ENCODE data around the gene CDH4. TPM values are rescaled to one million over a fixed set of nuclear protein-coding genes. Genes with fewer than 3 reads are reported as not detected.

CDH4 gene
- total RNA-seq, 1 donor, result 8.6 TPM

GRCh38 chr20:61587681-61588289, 335.7 kb downstream of the CDH4 start:
- no peak for DNase-seq (ENCODE audit: low read depth in 2 of 3, low spot score in 2 of 3)

GRCh38 chr20:61588411-61589385, 336.6 kb downstream of the CDH4 start:
- DNase-seq (ENCODE audit: low read depth in 2 of 3, low spot score in 2 of 3), result no peak

- DNase-seq (ENCODE audit: low read depth in 2 of 3, low spot score in 2 of 3), result no peak
Measured at GRCh38 chr20:61590236-61590635, 338.2 kb downstream of the CDH4 start.

GRCh38 chr20:61593516-61593915, 341.5 kb downstream of the CDH4 start:
- DNase-seq (ENCODE audit: low read depth in 2 of 3, low spot score in 2 of 3), result no peak

GRCh38 chr20:61594198-61594597, 342.1 kb downstream of the CDH4 start:
- no peak for DNase-seq (ENCODE audit: low read depth in 2 of 3, low spot score in 2 of 3)

GRCh38 chr20:61595216-61595615, 343.2 kb downstream of the CDH4 start:
- DNase-seq (ENCODE audit: low read depth in 2 of 3, low spot score in 2 of 3), result no peak

- DNase-seq (ENCODE audit: low read depth in 2 of 3, low spot score in 2 of 3), result no peak
Measured at GRCh38 chr20:61596687-61597330, 344.7 kb downstream of the CDH4 start.

GRCh38 chr20:61597996-61598395, 345.9 kb downstream of the CDH4 start:
- DNase-seq (ENCODE audit: low read depth in 2 of 3, low spot score in 2 of 3), result no peak

GRCh38 chr20:61598586-61598985, 346.5 kb downstream of the CDH4 start:
- DNase-seq (ENCODE audit: low read depth in 2 of 3, low spot score in 2 of 3), result no peak

- no peak for DNase-seq (ENCODE audit: low read depth in 2 of 3, low spot score in 2 of 3)
Measured at GRCh38 chr20:61599061-61599531, 347.0 kb downstream of the CDH4 start.

- DNase-seq (ENCODE audit: low read depth in 2 of 3, low spot score in 2 of 3), result no peak
Measured at GRCh38 chr20:61599541-61599992, 347.5 kb downstream of the CDH4 start.

GRCh38 chr20:61600016-61600415, 348.0 kb downstream of the CDH4 start:
- DNase-seq (ENCODE audit: low read depth in 2 of 3, low spot score in 2 of 3), result no peak

- no peak for DNase-seq (ENCODE audit: low read depth in 2 of 3, low spot score in 2 of 3)
Measured at GRCh38 chr20:61601361-61601760, 349.3 kb downstream of the CDH4 start.

GRCh38 chr20:61601853-61602252, 349.8 kb downstream of the CDH4 start:
- no peak for DNase-seq (ENCODE audit: low read depth in 2 of 3, low spot score in 2 of 3)

- DNase-seq (ENCODE audit: low read depth in 2 of 3, low spot score in 2 of 3), result no peak
Measured at GRCh38 chr20:61603715-61604114, 351.7 kb downstream of the CDH4 start.

- DNase-seq (ENCODE audit: low read depth in 2 of 3, low spot score in 2 of 3), result no peak
Measured at GRCh38 chr20:61604549-61604948, 352.5 kb downstream of the CDH4 start.

- no peak for DNase-seq (ENCODE audit: low read depth in 2 of 3, low spot score in 2 of 3)
Measured at GRCh38 chr20:61605283-61605682, 353.2 kb downstream of the CDH4 start.

GRCh38 chr20:61605862-61606557, 353.9 kb downstream of the CDH4 start:
- no peak for DNase-seq (ENCODE audit: low read depth in 2 of 3, low spot score in 2 of 3)

- peak in 1 of 3 donors; percentile 18 for DNase-seq (ENCODE audit: low read depth in 2 of 3, low spot score in 2 of 3)
Measured at GRCh38 chr20:61608275-61609085, 356.4 kb downstream of the CDH4 start.

- DNase-seq (ENCODE audit: low read depth in 2 of 3, low spot score in 2 of 3), result no peak
Measured at GRCh38 chr20:61609461-61609860, 357.4 kb downstream of the CDH4 start.
